Panc1 (cell line): ENCODE results near the gene XKR7. TPM values are rescaled to one million over a fixed set of nuclear protein-coding genes. Genes with fewer than 3 reads are reported as not detected.
A peak's percentile ranks its signal among the peaks of the same experiment; 100 is the strongest.

Experiments
- ATAC-seq: fragments of 200-7000 bp; cut with Tn5 transposase; 2 replicates; pipeline ENCODE4 v1.9.1; 2020; ENCODE audit warnings: mild to moderate bottlenecking, moderate library complexity
- BruUV-seq: library from RNA; stranded (reverse); fragments of 400-500 nt; replicated peaks from 2 replicates; lab custom pipeline; 2021; lab: Mats Ljungman, UMichigan
- CTCF ChIA-PET: fragments of 300-600 bp; sonication (Branson Sonifier 250); formaldehyde crosslinking; loops from one replicate; lab custom pipeline; 2022; ENCODE audit warnings: antibody characterized with exemption; lab: Charles Lee
- POLR2A ChIA-PET: fragments of 300-600 bp; sonication (Branson Sonifier 250); formaldehyde crosslinking; loops from one replicate; lab custom pipeline; 2022; ENCODE audit warnings: antibody characterized with exemption; lab: Charles Lee
- DNase-seq: peaks from one replicate; pipeline ENCODE4 v3.0.0-alpha.2; 2010; ENCODE audit warnings: low read depth, low spot score
- H3K27ac ChIP-seq: 2 replicates; pipeline ENCODE4 v1.5.1; 2011; ENCODE audit warnings: mild to moderate bottlenecking, low read length, inconsistent platforms
- H3K27me3 ChIP-seq: fragments of 200-500 bp; sonication (Bioruptor generic); 2 replicates; pipeline ENCODE4 v1.6.0; 2014; ENCODE audit warnings: low read length, inconsistent platforms; ENCODE audit not compliant: control insufficient read depth, insufficient read depth
- H3K36me3 ChIP-seq: fragments of 200-500 bp; sonication (Bioruptor generic); 2 replicates; pipeline ENCODE4 v1.5.1; 2014; ENCODE audit warnings: inconsistent platforms, mild to moderate bottlenecking, low read length, moderate library complexity; ENCODE audit not compliant: control insufficient read depth, insufficient read depth
- H3K4me1 ChIP-seq: 2 replicates; pipeline ENCODE4 v1.5.1; 2011; ENCODE audit warnings: inconsistent platforms, mild to moderate bottlenecking, low read length, moderate library complexity; ENCODE audit not compliant: control insufficient read depth, insufficient read depth
- H3K4me3 ChIP-seq, 2 experiments: 2 replicates each; pipeline ENCODE4 v1.5.1; 2011 to 2012; ENCODE audit warnings: low read depth in 2 of 2, low read length in 2 of 2, mild to moderate bottlenecking in 2 of 2, inconsistent platforms in 1 of 2, moderate library complexity in 1 of 2
- H3K9me3 ChIP-seq: fragments of 200-500 bp; sonication (Bioruptor generic); 2 replicates; pipeline ENCODE4 v1.5.1; 2014; ENCODE audit warnings: low read depth, mild to moderate bottlenecking, inconsistent platforms, low read length, moderate library complexity; ENCODE audit not compliant: control insufficient read depth, insufficient read depth
- POLR2AphosphoS5 ChIP-seq: IDR thresholded peaks from 2 replicates; pipeline ENCODE4 v1.6.1; 2012; ENCODE audit warnings: mild to moderate bottlenecking, low read depth, low read length, moderate library complexity
- SIN3A ChIP-seq: IDR thresholded peaks from 2 replicates; pipeline ENCODE4 v1.6.1; 2012; ENCODE audit warnings: low read depth, mild to moderate bottlenecking, low read length, moderate library complexity, borderline replicate concordance; ENCODE audit not compliant: insufficient read depth
- TCF7L2 ChIP-seq: IDR thresholded peaks from 2 replicates; pipeline ENCODE4 v1.6.1; 2011; ENCODE audit warnings: mild to moderate bottlenecking, low read depth, low read length, inconsistent platforms
- in situ Hi-C: cut with HindIII; loops from 2 replicates; pipeline ENCODE4 v1.10.0; 2016; ENCODE audit warnings: low sequenced_read_pairs, low pct_unique_long_range_greater_than_20kb
- intact Hi-C: fragments of 100-400 bp; cut with micrococcal nuclease; formaldehyde crosslinking; loops from one replicate; pipeline ENCODE4 v1.10.0; 2022; ENCODE audit not compliant: unreplicated experiment
- total RNA-seq: library from RNA; stranded (reverse); gene quantifications from one replicate; pipeline ENCODE4 v1.2.1, GENCODE V29; 2021; ENCODE audit not compliant: unreplicated experiment
- TF ChIP-seq, protein P1 (sequence below), 2 experiments: IDR thresholded peaks; 2 replicates each; pipeline ENCODE4 v1.6.1; 2011 to 2012; ENCODE audit warnings: low read depth in 2 of 2, control low read depth in 1 of 2, low read length in 1 of 2, mild to moderate bottlenecking in 1 of 2, moderate library complexity in 1 of 2; ENCODE audit not compliant: insufficient read depth in 1 of 2
- TF ChIP-seq, protein P2 (sequence below): fragments of 450-650 bp; IDR thresholded peaks from 2 replicates; pipeline ENCODE4 v1.5.1; 2017; ENCODE audit warnings: mild to moderate bottlenecking

XKR7 gene
- total RNA-seq, 1 experiment from 2014 or later, result 6.2 TPM

DNA sequence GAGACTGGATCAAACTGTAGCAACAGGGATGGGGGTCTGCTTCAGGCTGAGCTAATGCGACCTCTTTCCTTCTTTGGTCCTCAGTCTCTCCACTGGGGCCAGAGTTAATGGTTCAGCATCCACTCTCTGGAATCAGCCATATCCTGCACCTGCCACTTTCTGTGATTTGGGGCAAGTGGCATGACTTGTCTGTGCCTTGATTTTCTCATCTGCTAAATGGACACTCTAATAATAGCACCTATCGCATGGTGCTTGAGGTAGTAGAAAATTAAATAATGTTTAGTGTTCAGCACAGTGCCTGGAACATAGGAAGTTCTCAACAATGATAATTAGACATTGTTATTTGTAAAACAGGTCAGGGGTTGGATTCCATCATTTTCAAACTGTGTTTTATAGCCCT is 6.3 kb downstream of the XKR7 start (continued):
- no peak for TF ChIP-seq SIN3A

DNA sequence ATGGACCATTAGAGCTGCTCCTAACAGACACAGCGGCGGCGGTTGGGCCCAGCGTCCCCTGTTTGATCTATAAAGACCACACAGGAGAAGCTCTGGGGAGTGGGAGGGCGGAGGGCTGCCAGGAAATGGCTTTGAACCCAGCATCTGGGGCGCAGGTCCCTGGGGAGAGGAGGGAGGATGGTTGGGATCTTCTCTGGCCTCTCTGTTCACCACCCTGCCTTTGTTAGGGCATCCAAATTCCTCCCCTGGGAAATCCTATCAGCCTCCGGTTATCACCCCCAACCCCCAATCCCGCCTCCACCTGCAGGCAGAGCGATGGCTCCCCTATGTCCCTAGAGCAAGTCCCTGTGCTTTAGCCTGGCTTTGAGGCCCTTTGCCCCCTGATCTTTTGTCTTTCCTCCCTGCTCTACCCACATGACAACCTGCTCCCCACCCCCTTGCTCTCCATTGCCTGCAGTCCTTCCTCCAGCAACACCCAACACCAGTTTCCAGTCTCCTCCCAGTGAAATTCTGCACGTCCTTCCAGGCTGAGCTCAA is 7.1 kb downstream of the XKR7 start:
- intact Hi-C loops, result loop anchor here (5.0 kb wide), 1 partner anchor 42 kb away; no protein-coding TSS in a partner anchor
- peaks cover 75% of the 10 kb centered on the region for H3K4me1 ChIP-seq
- peak overlapping the region; percentile 93 for H3K27ac ChIP-seq
- no peaks in the 10 kb centered on the region; the same call in 1 of the 2 replicates for H3K27me3 ChIP-seq
- H3K36me3 ChIP-seq, result no peaks in the 10 kb centered on the region
- ChIA-PET POLR2A (interaction anchor here (0.6 kb wide), 1 partner anchor 19 kb away, joined by 3 read pairs; no protein-coding TSS in a partner anchor), CTCF (interaction anchor here (0.6 to 1.0 kb wide), 3 partner anchors 43 to 153 kb away, joined by 3 to 6 read pairs (median 4); no protein-coding TSS in a partner anchor)
- in situ Hi-C loops, result loop anchor here (5.0 kb wide), 1 partner anchor 67 kb away; no protein-coding TSS in a partner anchor
- H3K4me3 ChIP-seq, result no peak overlapping the region
- H3K9me3 ChIP-seq, result no peaks in the 10 kb centered on the region
- TF ChIP-seq, protein P1, sequence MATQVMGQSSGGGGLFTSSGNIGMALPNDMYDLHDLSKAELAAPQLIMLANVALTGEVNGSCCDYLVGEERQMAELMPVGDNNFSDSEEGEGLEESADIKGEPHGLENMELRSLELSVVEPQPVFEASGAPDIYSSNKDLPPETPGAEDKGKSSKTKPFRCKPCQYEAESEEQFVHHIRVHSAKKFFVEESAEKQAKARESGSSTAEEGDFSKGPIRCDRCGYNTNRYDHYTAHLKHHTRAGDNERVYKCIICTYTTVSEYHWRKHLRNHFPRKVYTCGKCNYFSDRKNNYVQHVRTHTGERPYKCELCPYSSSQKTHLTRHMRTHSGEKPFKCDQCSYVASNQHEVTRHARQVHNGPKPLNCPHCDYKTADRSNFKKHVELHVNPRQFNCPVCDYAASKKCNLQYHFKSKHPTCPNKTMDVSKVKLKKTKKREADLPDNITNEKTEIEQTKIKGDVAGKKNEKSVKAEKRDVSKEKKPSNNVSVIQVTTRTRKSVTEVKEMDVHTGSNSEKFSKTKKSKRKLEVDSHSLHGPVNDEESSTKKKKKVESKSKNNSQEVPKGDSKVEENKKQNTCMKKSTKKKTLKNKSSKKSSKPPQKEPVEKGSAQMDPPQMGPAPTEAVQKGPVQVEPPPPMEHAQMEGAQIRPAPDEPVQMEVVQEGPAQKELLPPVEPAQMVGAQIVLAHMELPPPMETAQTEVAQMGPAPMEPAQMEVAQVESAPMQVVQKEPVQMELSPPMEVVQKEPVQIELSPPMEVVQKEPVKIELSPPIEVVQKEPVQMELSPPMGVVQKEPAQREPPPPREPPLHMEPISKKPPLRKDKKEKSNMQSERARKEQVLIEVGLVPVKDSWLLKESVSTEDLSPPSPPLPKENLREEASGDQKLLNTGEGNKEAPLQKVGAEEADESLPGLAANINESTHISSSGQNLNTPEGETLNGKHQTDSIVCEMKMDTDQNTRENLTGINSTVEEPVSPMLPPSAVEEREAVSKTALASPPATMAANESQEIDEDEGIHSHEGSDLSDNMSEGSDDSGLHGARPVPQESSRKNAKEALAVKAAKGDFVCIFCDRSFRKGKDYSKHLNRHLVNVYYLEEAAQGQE (IDR thresholded peaks at IDR 0.05; ENCODE audit: insufficient read depth in 1 of 2, low read depth in 2 of 2, low read length in 1 of 2), result 0 out of 4 replicates have a peak, but pooled peaks of 1 of the 2 experiments have one; percentile 9
- TF ChIP-seq, protein P2, sequence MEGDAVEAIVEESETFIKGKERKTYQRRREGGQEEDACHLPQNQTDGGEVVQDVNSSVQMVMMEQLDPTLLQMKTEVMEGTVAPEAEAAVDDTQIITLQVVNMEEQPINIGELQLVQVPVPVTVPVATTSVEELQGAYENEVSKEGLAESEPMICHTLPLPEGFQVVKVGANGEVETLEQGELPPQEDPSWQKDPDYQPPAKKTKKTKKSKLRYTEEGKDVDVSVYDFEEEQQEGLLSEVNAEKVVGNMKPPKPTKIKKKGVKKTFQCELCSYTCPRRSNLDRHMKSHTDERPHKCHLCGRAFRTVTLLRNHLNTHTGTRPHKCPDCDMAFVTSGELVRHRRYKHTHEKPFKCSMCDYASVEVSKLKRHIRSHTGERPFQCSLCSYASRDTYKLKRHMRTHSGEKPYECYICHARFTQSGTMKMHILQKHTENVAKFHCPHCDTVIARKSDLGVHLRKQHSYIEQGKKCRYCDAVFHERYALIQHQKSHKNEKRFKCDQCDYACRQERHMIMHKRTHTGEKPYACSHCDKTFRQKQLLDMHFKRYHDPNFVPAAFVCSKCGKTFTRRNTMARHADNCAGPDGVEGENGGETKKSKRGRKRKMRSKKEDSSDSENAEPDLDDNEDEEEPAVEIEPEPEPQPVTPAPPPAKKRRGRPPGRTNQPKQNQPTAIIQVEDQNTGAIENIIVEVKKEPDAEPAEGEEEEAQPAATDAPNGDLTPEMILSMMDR, result no peak
- TF ChIP-seq SIN3A (no peak), TCF7L2 (no peak)
- no TSS peak for BruUV-seq
- DNase-seq (no peak), ATAC-seq (no peak)

DNA sequence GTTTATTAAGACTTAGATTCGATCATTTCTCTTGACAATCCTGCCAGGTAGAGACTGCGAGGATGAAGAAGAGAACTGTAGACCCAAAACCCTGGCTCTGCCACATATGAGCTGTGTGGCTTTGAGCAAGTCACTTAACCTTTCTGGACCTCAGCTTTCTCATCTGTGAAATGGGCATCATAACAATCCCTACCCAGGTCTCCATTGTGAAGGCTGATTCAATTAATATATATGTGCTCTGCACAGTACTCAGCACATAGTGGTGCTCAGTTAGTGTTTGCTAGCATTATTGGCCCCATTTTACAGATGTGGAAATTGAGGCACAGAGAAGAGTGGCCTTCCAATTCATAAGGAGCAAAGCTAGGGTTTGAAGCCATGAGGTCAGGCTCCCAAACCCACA is 7.9 kb downstream of the XKR7 start:
- Histone ChIP-seq H3K4me3 (no peak overlapping the region), H3K36me3 (no peaks in the 10 kb centered on the region), H3K4me1 (peaks cover 70% of the 10 kb centered on the region), H3K27me3 (no peaks in the 10 kb centered on the region; the same call in 1 of the 2 replicates), H3K27ac (peak overlapping the region; percentile 93), H3K9me3 (no peaks in the 10 kb centered on the region)
- CTCF ChIA-PET, result no interaction called here
- BruUV-seq, result no TSS peak
- TF ChIP-seq, protein P2, result no peak
- TF ChIP-seq SIN3A (no peak), TCF7L2 (no peak), POLR2AphosphoS5 (no peak)
- TF ChIP-seq, protein P1 (IDR thresholded peaks at IDR 0.05; ENCODE audit: insufficient read depth in 1 of 2, low read depth in 2 of 2, low read length in 1 of 2), result no peak
- POLR2A ChIA-PET, result interaction anchor here (0.6 to 1.0 kb wide), 2 partner anchors 18 to 104 kb away, joined by 3 read pairs; no protein-coding TSS in a partner anchor
- in situ Hi-C loops, result no loop called here
- intact Hi-C loops, result no loop called here
- ATAC-seq, result no peak
- no peak for DNase-seq
